Measurements from ENCODE around the gene MSMP. TPM values are rescaled to one million over a fixed set of nuclear protein-coding genes. Genes with fewer than 3 reads are reported as not detected.

Gene MSMP
- total and polyA plus RNA-seq, 9 of the 15 experiments (the other 6 are each of a cell fraction or from before 2014, with no cell fraction given) = 0.60 TPM; not detected in 8

DNA sequence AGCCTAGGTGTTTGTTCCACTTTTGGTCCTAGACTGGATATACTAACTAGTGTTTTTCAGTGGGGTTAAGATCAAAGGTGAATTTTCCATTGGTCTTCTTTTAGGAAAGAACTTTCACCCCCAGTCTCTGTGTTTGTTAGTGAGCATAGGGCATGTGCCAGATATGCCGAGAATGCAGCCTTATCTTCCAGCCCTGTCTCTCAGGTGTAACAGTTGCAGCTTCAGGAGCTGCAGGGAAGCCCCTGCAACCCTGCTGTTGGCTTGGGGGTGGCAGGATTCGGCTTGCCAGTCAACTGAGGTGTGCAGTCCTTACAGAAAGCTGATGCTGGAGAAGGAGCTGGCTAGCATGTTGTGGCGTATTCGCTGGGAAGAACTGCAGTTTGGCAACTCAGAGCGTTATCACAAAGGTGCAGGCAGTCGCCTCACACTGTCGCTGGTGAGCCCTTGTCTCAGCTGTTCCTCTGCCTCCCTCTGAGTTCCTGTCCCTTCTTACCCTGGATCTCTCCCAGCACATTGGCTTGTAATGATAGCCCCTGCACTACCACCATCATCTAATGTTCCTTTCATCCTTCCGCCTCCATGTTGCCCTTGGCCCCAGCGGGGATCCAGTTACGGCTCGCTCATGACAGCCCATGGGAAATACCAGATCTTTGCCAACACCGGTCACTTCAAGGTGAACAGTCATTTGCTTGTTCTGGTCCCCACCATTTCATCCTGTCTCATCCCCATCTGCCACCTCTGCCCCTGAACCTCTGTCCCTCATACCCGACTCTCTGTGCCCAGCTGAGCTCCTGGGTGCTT lies 47.5 kb upstream of the MSMP start (continued):
- TF ChIP-seq PTRF (tag; IDR thresholded peaks at IDR 0.05) (no peak), KDM4B (IDR thresholded peaks at IDR 0.05; ENCODE audit: borderline replicate concordance in 2 of 2, low read depth in 1 of 2) (no peak), GATA2 (CRISPR knock-in tag; IDR thresholded peaks at IDR 0.05) (0 out of 2 replicates have a peak, but pooled peaks have one; percentile 40), CSDE1 (IDR thresholded peaks at IDR 0.05) (no peak), SNIP1 (IDR thresholded peaks at IDR 0.05; ENCODE audit: low read depth) (no peak), ZNF263 (CRISPR knock-in tag; IDR thresholded peaks at IDR 0.05; ENCODE audit: borderline replicate concordance) (no peak), ZNF584 (CRISPR knock-in tag; IDR thresholded peaks at IDR 0.05; ENCODE audit: low read depth) (no peak), CHD4 (IDR thresholded peaks at IDR 0.05; ENCODE audit: insufficient read depth, insufficient replicate concordance, low read depth, low read length, poor library complexity, severe bottlenecking) (no peak), MCM7 (IDR thresholded peaks at IDR 0.05) (no peak), BCOR (IDR thresholded peaks at IDR 0.05) (no peak), RBM22 (IDR thresholded peaks at IDR 0.05; ENCODE audit: low read depth, low read length, poor library complexity, severe bottlenecking) (no peak), CBFA2T3 (IDR thresholded peaks at IDR 0.05) (peak; percentile 89), POLR2B (IDR thresholded peaks at IDR 0.05; ENCODE audit: low read depth, partially characterized antibody) (no peak), GTF2F1 (IDR thresholded peaks at IDR 0.05; ENCODE audit: low read depth, low read length) (no peak), NCOA6 (IDR thresholded peaks at IDR 0.05) (no peak), ZNF561 (CRISPR knock-in tag; conservative IDR thresholded peaks at IDR 0.05) (no peak), FOXA3 (CRISPR knock-in tag; conservative IDR thresholded peaks at IDR 0.05 in 1 of 2, IDR thresholded peaks at IDR 0.05 in 1 of 2) (no peak), EP400 (IDR thresholded peaks at IDR 0.05) (no peak), ZKSCAN3 (CRISPR knock-in tag; IDR thresholded peaks at IDR 0.05) (no peak)
- TF ChIP-seq, protein P1, sequence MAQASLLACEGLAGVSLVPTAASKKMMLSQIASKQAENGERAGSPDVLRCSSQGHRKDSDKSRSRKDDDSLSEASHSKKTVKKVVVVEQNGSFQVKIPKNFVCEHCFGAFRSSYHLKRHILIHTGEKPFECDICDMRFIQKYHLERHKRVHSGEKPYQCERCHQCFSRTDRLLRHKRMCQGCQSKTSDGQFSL (CRISPR knock-in tag; IDR thresholded peaks at IDR 0.05) = no peak
- TF ChIP-seq, protein P1 (tag; IDR thresholded peaks at IDR 0.05) = no peak
- TF ChIP-seq, protein P2, sequence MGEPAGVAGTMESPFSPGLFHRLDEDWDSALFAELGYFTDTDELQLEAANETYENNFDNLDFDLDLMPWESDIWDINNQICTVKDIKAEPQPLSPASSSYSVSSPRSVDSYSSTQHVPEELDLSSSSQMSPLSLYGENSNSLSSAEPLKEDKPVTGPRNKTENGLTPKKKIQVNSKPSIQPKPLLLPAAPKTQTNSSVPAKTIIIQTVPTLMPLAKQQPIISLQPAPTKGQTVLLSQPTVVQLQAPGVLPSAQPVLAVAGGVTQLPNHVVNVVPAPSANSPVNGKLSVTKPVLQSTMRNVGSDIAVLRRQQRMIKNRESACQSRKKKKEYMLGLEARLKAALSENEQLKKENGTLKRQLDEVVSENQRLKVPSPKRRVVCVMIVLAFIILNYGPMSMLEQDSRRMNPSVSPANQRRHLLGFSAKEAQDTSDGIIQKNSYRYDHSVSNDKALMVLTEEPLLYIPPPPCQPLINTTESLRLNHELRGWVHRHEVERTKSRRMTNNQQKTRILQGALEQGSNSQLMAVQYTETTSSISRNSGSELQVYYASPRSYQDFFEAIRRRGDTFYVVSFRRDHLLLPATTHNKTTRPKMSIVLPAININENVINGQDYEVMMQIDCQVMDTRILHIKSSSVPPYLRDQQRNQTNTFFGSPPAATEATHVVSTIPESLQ (CRISPR knock-in tag; IDR thresholded peaks at IDR 0.05) = no peak
- TF ChIP-seq, protein P3, sequence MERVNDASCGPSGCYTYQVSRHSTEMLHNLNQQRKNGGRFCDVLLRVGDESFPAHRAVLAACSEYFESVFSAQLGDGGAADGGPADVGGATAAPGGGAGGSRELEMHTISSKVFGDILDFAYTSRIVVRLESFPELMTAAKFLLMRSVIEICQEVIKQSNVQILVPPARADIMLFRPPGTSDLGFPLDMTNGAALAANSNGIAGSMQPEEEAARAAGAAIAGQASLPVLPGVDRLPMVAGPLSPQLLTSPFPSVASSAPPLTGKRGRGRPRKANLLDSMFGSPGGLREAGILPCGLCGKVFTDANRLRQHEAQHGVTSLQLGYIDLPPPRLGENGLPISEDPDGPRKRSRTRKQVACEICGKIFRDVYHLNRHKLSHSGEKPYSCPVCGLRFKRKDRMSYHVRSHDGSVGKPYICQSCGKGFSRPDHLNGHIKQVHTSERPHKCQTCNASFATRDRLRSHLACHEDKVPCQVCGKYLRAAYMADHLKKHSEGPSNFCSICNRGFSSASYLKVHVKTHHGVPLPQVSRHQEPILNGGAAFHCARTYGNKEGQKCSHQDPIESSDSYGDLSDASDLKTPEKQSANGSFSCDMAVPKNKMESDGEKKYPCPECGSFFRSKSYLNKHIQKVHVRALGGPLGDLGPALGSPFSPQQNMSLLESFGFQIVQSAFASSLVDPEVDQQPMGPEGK (CRISPR knock-in tag; IDR thresholded peaks at IDR 0.05; ENCODE audit: borderline replicate concordance) = no peak
- TF ChIP-seq, protein P4, sequence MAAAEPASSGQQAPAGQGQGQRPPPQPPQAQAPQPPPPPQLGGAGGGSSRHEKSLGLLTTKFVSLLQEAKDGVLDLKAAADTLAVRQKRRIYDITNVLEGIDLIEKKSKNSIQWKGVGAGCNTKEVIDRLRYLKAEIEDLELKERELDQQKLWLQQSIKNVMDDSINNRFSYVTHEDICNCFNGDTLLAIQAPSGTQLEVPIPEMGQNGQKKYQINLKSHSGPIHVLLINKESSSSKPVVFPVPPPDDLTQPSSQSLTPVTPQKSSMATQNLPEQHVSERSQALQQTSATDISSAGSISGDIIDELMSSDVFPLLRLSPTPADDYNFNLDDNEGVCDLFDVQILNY (CRISPR knock-in tag; IDR thresholded peaks at IDR 0.05) = no peak

Measured in K562 (cell line).